B cell (primary cell): ENCODE results near the gene HIVEP1.

Source experiments
- CTCF ChIP-seq: fragments of 200-600 bp; IDR thresholded peaks from one replicate; pipeline ENCODE4 v1.8.0; 2022; ENCODE audit warnings: antibody characterized with exemption, mild to moderate bottlenecking
- EZH2 ChIP-seq: IDR thresholded peaks from 2 replicates; pipeline ENCODE4 v1.6.1; 2012; ENCODE audit warnings: borderline replicate concordance, low read depth, mild to moderate bottlenecking, moderate library complexity, low read length; ENCODE audit not compliant: insufficient read depth, poor library complexity, severe bottlenecking

- no peak for TF ChIP-seq CTCF
- no peak for TF ChIP-seq EZH2
These were observed 53.4 kb downstream of the HIVEP1 start for GRCh38 chr6:12065321-12066140.
